Cardiac muscle cell (in vitro differentiated cells and primary cell): Measurements from ENCODE around the gene GRIA4. TPM values are rescaled to one million over a fixed set of nuclear protein-coding genes. Genes with fewer than 3 reads are reported as not detected.
A peak's percentile ranks its signal among the peaks of the same experiment; 100 is the strongest.
"Not testable (repeated sequence)": the region's sequence is repeated elsewhere in the genome, so short reads cannot be mapped to it uniquely, and the experiment has no call there.

Source experiments
- DNase-seq, 2 donors: peaks; one replicate each; pipeline versions ENCODE4 v3.0.0 to v3.0.0-alpha.2; 2010 to 2017; ENCODE audit warnings: low read depth in 1 of 2, low spot score in 1 of 2
- H3K27ac ChIP-seq: fragments of 200-600 bp; sonication (generic); 2 replicates; pipeline ENCODE4 v1.5.1; 2016
- H3K27me3 ChIP-seq: fragments of 200-600 bp; sonication (generic); 2 replicates; pipeline ENCODE4 v1.6.0; 2016; ENCODE audit warnings: control low read depth
- H3K36me3 ChIP-seq: fragments of 200-600 bp; sonication (generic); 2 replicates; pipeline ENCODE4 v1.5.1; 2016; ENCODE audit warnings: control low read depth
- H3K4me1 ChIP-seq: fragments of 200-600 bp; sonication (generic); 2 replicates; pipeline ENCODE4 v1.8.1; 2017; ENCODE audit warnings: low read depth, mild to moderate bottlenecking, mixed run types
- H3K4me3 ChIP-seq: fragments of 200-600 bp; sonication (generic); 2 replicates; pipeline ENCODE4 v1.5.1; 2016; ENCODE audit warnings: mild to moderate bottlenecking
- H3K9me3 ChIP-seq: fragments of 200-600 bp; sonication (generic); 2 replicates; pipeline ENCODE4 v1.5.1; 2017; ENCODE audit warnings: low read depth, mild to moderate bottlenecking, control low read depth
- polyA plus RNA-seq: library from polyadenylated mRNA; unstranded; fragments of >200 nt; fragmentation: Nextera tagmentation; extraction: Ambion mirVana; gene quantifications from 2 replicates; pipeline ENCODE4 v1.2.1, GENCODE V29; 2016
- total RNA-seq: library from RNA; depleted of rRNA; stranded (reverse); fragments of >200 nt; gene quantifications from 2 replicates; pipeline ENCODE4 v1.2.3, GENCODE V29; 2016
- TF ChIP-seq, protein P1 (sequence below): IDR thresholded peaks from 2 replicates; pipeline ENCODE4 v1.5.1; 2012; ENCODE audit warnings: low read depth, mild to moderate bottlenecking, low read length

The GRIA4 gene
- total and polyA plus RNA-seq, 2 experiments from 2014 or later, result 20.8 to 36.6 TPM

GRCh38 chr11:105991888-105992287 lies 382.0 kb downstream of the GRIA4 start:
- TF ChIP-seq, protein P1, sequence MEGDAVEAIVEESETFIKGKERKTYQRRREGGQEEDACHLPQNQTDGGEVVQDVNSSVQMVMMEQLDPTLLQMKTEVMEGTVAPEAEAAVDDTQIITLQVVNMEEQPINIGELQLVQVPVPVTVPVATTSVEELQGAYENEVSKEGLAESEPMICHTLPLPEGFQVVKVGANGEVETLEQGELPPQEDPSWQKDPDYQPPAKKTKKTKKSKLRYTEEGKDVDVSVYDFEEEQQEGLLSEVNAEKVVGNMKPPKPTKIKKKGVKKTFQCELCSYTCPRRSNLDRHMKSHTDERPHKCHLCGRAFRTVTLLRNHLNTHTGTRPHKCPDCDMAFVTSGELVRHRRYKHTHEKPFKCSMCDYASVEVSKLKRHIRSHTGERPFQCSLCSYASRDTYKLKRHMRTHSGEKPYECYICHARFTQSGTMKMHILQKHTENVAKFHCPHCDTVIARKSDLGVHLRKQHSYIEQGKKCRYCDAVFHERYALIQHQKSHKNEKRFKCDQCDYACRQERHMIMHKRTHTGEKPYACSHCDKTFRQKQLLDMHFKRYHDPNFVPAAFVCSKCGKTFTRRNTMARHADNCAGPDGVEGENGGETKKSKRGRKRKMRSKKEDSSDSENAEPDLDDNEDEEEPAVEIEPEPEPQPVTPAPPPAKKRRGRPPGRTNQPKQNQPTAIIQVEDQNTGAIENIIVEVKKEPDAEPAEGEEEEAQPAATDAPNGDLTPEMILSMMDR, result no peak
- H3K27me3 ChIP-seq, result no peaks in the 10 kb centered on the region
- H3K36me3 ChIP-seq, result peaks cover 7% of the 10 kb centered on the region

GRCh38 chr11:106001304-106002012 lies 391.6 kb downstream of the GRIA4 start:
- Histone ChIP-seq H3K27me3 (no peaks in the 10 kb centered on the region), H3K36me3 (no peaks in the 10 kb centered on the region), H3K4me3 (no peak overlapping the region), H3K27ac (no peak overlapping the region), H3K9me3 (no peaks in the 10 kb centered on the region), H3K4me1 (no peaks in the 10 kb centered on the region)
- TF ChIP-seq, protein P1, result no peak
- no peak for DNase-seq

More at GRCh38 chr11:105991888-105992287, 382.0 kb downstream of the GRIA4 start:
- no peaks in the 10 kb centered on the region for H3K9me3 ChIP-seq
- no peak overlapping the region for H3K4me3 ChIP-seq
- DNase-seq, result no peak
- H3K27ac ChIP-seq, result no peak overlapping the region
- H3K4me1 ChIP-seq, result no peaks in the 10 kb centered on the region

- H3K36me3 ChIP-seq, result peaks cover 12% of the 10 kb centered on the region
- not testable (repeated sequence) for H3K4me3 ChIP-seq, H3K4me1 ChIP-seq, DNase-seq, H3K27ac ChIP-seq, H3K27me3 ChIP-seq, H3K9me3 ChIP-seq
Observed at GRCh38 chr11:106003094-106003493, 393.2 kb downstream of the GRIA4 start.

GRCh38 chr11:106011481-106011880 lies 401.6 kb downstream of the GRIA4 start:
- TF ChIP-seq, protein P1, result no peak

DNA sequence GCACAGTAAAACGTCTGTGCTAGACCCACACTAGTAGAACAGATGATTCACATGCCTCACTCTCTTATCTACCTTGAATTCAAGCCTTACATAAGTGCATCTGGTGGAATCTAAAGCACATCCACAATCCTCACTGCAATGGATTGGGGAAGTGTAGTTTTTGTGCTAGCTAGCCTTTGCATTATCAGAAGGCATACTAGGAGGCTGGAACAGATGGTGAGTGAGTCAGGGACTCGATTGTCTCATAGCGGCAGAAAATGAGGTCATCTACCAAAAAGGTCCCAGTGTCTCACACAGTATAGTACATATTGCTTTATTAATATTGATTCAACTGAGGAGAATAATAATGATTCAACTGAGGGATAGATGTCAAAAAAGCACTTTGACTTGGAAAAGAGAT lies 402.9 kb downstream of the GRIA4 start:
- Histone ChIP-seq H3K36me3 (peaks cover 30% of the 10 kb centered on the region), H3K9me3 (no peaks in the 10 kb centered on the region), H3K4me1 (peaks cover 5% of the 10 kb centered on the region), H3K4me3 (no peak overlapping the region), H3K27me3 (no peaks in the 10 kb centered on the region), H3K27ac (peak overlapping the region; percentile 8)
- DNase-seq, result peak in 1 of 2 donors; percentile 76
- TF ChIP-seq, protein P1, result no peak

More at GRCh38 chr11:106011481-106011880, 401.6 kb downstream of the GRIA4 start:
- H3K4me1 ChIP-seq, result peaks cover 5% of the 10 kb centered on the region
- H3K9me3 ChIP-seq, result no peaks in the 10 kb centered on the region
- H3K4me3 ChIP-seq, result no peak overlapping the region
- peaks cover 39% of the 10 kb centered on the region for H3K36me3 ChIP-seq
- H3K27me3 ChIP-seq, result no peaks in the 10 kb centered on the region
- H3K27ac ChIP-seq, result no peak overlapping the region
- peak in 1 of 2 donors; percentile 27 for DNase-seq

DNA sequence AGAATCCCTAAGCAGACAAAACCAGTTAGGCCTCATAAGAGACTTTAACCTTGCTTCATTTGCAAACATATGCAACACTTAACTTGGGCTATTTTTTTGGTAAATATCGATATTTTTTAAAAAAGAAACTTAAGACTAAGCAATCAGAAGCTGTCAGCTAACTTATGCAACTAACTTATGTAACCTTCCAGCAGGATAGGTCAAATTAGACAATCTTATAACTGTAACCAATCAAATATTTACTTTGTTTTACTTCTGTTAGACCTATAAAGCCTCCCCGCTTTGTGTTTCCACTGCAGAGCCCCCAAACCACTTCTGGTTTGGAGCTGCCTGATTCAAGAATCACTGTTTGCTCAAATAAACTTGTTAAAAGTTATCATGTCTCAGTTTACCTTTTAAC lies 404.2 kb downstream of the GRIA4 start:
- H3K9me3 ChIP-seq, result no peaks in the 10 kb centered on the region
- DNase-seq, result no peak
- TF ChIP-seq, protein P1, result no peak
- H3K4me3 ChIP-seq, result no peak overlapping the region
- no peak overlapping the region for H3K27ac ChIP-seq
- H3K4me1 ChIP-seq, result peaks cover 5% of the 10 kb centered on the region
- no peaks in the 10 kb centered on the region for H3K27me3 ChIP-seq
- peaks cover 17% of the 10 kb centered on the region for H3K36me3 ChIP-seq
